Uterus (tissue), 4 donors: ENCODE results near the gene BTG3. TPM values are rescaled to one million over a fixed set of nuclear protein-coding genes. Genes with fewer than 3 reads are reported as not detected.

Experiments
- DNase-seq, 2 donors: peaks; one replicate each; pipeline ENCODE4 v3.0.0-alpha.2; 2019 to 2020
- H3K27ac ChIP-seq, 2 donors: fragments of 200-600 bp; sonication (generic); 1 replicate in 1 of 2; 2 replicates in 1 of 2; pipeline ENCODE4 v1.5.1; 2016 to 2018
- H3K27me3 ChIP-seq, 2 donors: fragments of 200-600 bp; sonication (generic); one replicate each; pipeline ENCODE4 v1.5.1; 2018 to 2019; ENCODE audit warnings: control low read depth in 1 of 2
- H3K36me3 ChIP-seq, 2 donors: fragments of 200-600 bp; sonication (generic); one replicate each; pipeline ENCODE4 v1.5.1; 2019; ENCODE audit warnings: control low read depth in 1 of 2
- H3K4me1 ChIP-seq, 2 donors: fragments of 200-600 bp; sonication (generic); one replicate each; pipeline ENCODE4 v1.5.1; 2018 to 2019; ENCODE audit warnings: control low read depth in 1 of 2
- H3K4me3 ChIP-seq, 2 donors: fragments of 200-600 bp; sonication (generic); 1 replicate in 1 of 2; 2 replicates in 1 of 2; pipeline ENCODE4 v1.5.1; 2018 to 2019; ENCODE audit warnings: mild to moderate bottlenecking in 1 of 2
- H3K9me3 ChIP-seq, 2 donors: fragments of 200-600 bp; sonication (generic); one replicate each; pipeline ENCODE4 v1.5.1; 2019; ENCODE audit warnings: control low read depth in 1 of 2
- POLR2A ChIP-seq, 2 donors: fragments of 450-650 bp; IDR thresholded peaks; one replicate each; pipeline ENCODE4 v1.6.1; 2016; ENCODE audit warnings: antibody characterized with exemption in 2 of 2, mild to moderate bottlenecking in 1 of 2, moderate library complexity in 1 of 2
- intact Hi-C: fragments of 100-400 bp; cut with DNase I; formaldehyde crosslinking; loops from one replicate; pipeline ENCODE4 v1.15.1; 2023; ENCODE audit warnings: low total_unique reads
- total RNA-seq, 4 donors: library from RNA; depleted of rRNA in 3 of 4; stranded (reverse); fragments of >200 nt in 3 of 4; gene quantifications; one replicate each; pipeline versions ENCODE4 v1.1.0 to v1.2.4, GENCODE V29; 2014 to 2023
- TF ChIP-seq, protein P1 (sequence below), 4 experiments: fragments of 200-600 bp in 2 of 4; fragments of 450-650 bp in 2 of 4; sonication (generic) in 2 of 4; IDR thresholded peaks; one replicate each; pipeline ENCODE4 v1.5.1; 2016 to 2019; ENCODE audit warnings: antibody characterized with exemption in 4 of 4, mild to moderate bottlenecking in 2 of 4, moderate library complexity in 1 of 4
- donor health status: DM: yes; HTN: yes; CAD: no.

BTG3 gene, protein sequence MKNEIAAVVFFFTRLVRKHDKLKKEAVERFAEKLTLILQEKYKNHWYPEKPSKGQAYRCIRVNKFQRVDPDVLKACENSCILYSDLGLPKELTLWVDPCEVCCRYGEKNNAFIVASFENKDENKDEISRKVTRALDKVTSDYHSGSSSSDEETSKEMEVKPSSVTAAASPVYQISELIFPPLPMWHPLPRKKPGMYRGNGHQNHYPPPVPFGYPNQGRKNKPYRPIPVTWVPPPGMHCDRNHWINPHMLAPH
- total RNA-seq: 100 to 1,000 TPM in 1 of 4 donors, 10 to 100 TPM in 3; 32.8 to 160 (median 74.8) TPM

DNA sequence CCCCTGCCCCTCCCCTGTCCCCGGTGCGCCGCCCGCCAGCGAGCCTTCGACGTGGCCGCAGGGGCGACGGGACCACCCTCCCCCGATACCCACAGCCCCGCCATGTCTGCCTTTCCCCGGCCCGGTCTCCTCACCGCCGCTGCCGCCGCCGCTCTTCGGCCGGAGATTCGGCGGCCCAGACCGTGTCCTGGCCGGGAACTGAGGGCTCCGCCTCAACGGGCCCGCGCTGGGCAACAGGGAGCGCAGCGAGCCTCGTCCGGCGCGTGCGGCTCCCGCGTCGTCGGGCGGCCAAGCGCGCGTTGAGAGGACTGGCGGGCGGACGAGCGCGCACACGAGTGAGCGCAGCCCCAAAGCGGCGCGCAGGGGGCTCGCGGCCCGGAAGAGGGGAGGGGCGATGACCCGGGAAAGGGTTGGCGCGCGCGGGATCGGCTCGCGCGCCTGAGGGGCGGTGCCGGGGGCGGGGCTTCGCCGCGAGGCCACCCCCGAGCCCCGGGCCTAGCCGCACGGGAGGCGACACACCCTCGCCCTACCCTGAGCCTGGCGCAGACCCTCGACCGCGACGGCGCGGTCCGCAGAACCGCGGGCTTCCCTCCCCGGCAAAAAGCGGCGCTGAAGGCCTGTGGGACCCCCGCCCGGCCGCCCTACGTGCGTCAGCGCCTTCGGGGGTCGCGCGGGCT lies at the start of gene BTG3:
Gene BTG3 (minus strand): TSS at position 337 of the 677 bp plus-strand sequence. CDS start 3,757 bp downstream, outside the sequence.
- intact Hi-C loops: no loop called here
- TF ChIP-seq, protein P1, sequence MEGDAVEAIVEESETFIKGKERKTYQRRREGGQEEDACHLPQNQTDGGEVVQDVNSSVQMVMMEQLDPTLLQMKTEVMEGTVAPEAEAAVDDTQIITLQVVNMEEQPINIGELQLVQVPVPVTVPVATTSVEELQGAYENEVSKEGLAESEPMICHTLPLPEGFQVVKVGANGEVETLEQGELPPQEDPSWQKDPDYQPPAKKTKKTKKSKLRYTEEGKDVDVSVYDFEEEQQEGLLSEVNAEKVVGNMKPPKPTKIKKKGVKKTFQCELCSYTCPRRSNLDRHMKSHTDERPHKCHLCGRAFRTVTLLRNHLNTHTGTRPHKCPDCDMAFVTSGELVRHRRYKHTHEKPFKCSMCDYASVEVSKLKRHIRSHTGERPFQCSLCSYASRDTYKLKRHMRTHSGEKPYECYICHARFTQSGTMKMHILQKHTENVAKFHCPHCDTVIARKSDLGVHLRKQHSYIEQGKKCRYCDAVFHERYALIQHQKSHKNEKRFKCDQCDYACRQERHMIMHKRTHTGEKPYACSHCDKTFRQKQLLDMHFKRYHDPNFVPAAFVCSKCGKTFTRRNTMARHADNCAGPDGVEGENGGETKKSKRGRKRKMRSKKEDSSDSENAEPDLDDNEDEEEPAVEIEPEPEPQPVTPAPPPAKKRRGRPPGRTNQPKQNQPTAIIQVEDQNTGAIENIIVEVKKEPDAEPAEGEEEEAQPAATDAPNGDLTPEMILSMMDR (IDR thresholded peaks at IDR 0.05): no peak
- TF ChIP-seq POLR2A (IDR thresholded peaks at IDR 0.05): peak; percentile 85 to 99
- Histone ChIP-seq H3K27ac (peak within 1 kb of the TSS; percentile 91 to 96), H3K36me3 (no peaks in the 10 kb centered on the region), H3K4me1 (peaks cover 0 to 5% of the 10 kb centered on the region in 2 donors), H3K27me3 (no peaks in the 10 kb centered on the region), H3K4me3 (peak within 1 kb of the TSS; percentile 73 to 77), H3K9me3 (no peaks in the 10 kb centered on the region)
- peak; percentile 75 to 86 for DNase-seq

DNA sequence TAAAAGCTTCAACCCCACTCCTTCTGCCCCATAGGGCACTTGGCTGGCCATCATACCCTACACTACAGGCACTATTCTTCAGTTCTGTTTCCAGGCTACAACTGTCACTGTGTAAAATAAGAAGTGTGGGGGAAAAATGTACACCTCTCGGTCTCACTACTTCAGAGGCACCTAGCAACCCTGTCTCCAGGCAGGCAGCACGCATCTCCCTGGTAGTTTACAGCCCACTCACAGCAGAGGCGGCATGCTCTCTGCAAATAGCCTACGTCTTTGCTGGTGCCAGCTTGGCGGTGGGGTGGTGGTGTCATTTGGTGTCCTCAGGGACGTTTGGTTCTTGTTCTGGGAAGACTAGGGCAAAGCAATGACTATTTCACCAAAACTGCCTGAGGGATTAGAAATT lies 48.2 kb upstream of the BTG3 start:
- Histone ChIP-seq H3K27ac (no peak overlapping the region), H3K4me1 (no peaks in the 10 kb centered on the region), H3K4me3 (no peak overlapping the region), H3K27me3 (no peaks in the 10 kb centered on the region), H3K36me3 (no peaks in the 10 kb centered on the region), H3K9me3 (no peaks in the 10 kb centered on the region)
- no peak for DNase-seq
- intact Hi-C loops: no loop called here
- TF ChIP-seq, protein P1 (IDR thresholded peaks at IDR 0.05): no peak
- no peak for TF ChIP-seq POLR2A (IDR thresholded peaks at IDR 0.05)

DNA sequence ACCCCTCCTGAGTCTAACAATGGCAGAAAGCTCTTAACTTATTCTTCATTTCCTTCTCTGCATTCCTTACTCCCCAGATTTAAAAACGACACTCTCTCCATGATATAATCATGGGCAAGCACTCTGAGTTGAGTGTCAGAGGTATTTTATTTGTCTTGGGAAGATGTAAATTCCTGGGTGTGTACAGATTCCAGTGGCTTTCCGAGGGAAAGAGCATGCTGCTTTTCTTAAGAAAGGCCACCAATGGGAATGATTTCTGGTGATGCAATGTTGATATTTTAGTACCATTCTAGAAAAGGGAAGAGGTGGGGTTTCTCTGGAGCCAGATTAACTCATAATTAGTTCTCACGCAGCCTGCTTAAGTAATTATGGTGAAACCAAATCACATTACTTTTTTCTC lies 47.8 kb upstream of the BTG3 start:
- TF ChIP-seq POLR2A (IDR thresholded peaks at IDR 0.05): no peak
- TF ChIP-seq, protein P1 (IDR thresholded peaks at IDR 0.05): no peak
- intact Hi-C loops: no loop called here
- DNase-seq: no peak
- H3K36me3 ChIP-seq: no peaks in the 10 kb centered on the region
- no peak overlapping the region for H3K27ac ChIP-seq
- no peak overlapping the region for H3K4me3 ChIP-seq
- no peaks in the 10 kb centered on the region for H3K9me3 ChIP-seq
- H3K27me3 ChIP-seq: no peaks in the 10 kb centered on the region
- no peaks in the 10 kb centered on the region for H3K4me1 ChIP-seq

DNA sequence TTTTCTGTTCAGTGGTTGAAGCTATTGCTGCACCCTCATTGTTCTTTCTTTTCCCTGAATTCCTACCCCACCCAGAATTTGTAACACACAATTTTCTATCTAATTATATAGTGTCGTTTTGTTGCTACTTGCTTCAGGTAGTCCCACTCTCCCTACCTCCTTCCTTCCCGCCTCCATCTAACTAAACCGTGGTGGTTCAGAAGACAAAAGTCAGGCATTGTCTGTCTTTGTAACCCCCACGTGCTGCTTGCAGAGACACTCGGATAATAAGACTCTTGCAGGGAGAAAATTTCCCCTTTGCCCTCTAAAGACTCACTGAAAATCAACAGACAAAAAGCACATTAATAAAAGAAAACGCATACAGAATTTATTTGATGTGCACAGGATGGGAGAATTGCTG lies 46.2 kb upstream of the BTG3 start:
- intact Hi-C loops: no loop called here
- no peaks in the 10 kb centered on the region for H3K27me3 ChIP-seq
- H3K4me3 ChIP-seq: no peak overlapping the region
- TF ChIP-seq POLR2A (IDR thresholded peaks at IDR 0.05): no peak
- TF ChIP-seq, protein P1 (IDR thresholded peaks at IDR 0.05): no peak
- H3K36me3 ChIP-seq: no peaks in the 10 kb centered on the region
- DNase-seq: no peak
- no peaks in the 10 kb centered on the region for H3K9me3 ChIP-seq
- H3K27ac ChIP-seq: no peak overlapping the region
- H3K4me1 ChIP-seq: no peaks in the 10 kb centered on the region

DNA sequence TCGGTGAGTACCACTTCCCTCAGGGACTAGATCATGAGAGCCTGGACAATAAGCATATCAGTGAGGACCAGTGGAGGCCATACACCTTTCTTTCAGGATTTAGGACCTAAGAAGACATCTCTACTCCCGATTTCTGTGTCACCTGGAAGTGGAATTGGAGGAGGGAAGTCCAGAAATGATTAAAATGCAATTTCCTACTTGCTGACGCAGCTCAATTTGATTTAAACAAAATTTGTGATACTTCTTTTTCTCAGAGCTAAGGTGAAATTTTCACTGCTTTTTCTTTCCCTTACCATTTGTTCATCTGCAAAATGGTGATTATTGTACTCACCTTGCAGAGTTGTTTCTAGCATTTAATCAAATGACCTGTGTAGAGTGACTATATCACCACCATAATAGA lies 38.8 kb upstream of the BTG3 start:
- no peak overlapping the region for H3K4me3 ChIP-seq
- no peak overlapping the region for H3K27ac ChIP-seq
- no peaks in the 10 kb centered on the region for H3K36me3 ChIP-seq
- H3K27me3 ChIP-seq: no peaks in the 10 kb centered on the region
- DNase-seq: no peak
- intact Hi-C loops: no loop called here
- no peaks in the 10 kb centered on the region for H3K9me3 ChIP-seq
- H3K4me1 ChIP-seq: no peaks in the 10 kb centered on the region
- TF ChIP-seq, protein P1 (IDR thresholded peaks at IDR 0.05): no peak
